ENCODE measurements around the gene FOXJ1. TPM values are rescaled to one million over a fixed set of nuclear protein-coding genes. Genes with fewer than 3 reads are reported as not detected.
A peak's percentile ranks its signal among the peaks of the same experiment; 100 is the strongest.

The FOXJ1 gene
- total RNA-seq, 8 experiments from 2014 or later = 0.41 to 83.2 (median 3.0) TPM

DNA sequence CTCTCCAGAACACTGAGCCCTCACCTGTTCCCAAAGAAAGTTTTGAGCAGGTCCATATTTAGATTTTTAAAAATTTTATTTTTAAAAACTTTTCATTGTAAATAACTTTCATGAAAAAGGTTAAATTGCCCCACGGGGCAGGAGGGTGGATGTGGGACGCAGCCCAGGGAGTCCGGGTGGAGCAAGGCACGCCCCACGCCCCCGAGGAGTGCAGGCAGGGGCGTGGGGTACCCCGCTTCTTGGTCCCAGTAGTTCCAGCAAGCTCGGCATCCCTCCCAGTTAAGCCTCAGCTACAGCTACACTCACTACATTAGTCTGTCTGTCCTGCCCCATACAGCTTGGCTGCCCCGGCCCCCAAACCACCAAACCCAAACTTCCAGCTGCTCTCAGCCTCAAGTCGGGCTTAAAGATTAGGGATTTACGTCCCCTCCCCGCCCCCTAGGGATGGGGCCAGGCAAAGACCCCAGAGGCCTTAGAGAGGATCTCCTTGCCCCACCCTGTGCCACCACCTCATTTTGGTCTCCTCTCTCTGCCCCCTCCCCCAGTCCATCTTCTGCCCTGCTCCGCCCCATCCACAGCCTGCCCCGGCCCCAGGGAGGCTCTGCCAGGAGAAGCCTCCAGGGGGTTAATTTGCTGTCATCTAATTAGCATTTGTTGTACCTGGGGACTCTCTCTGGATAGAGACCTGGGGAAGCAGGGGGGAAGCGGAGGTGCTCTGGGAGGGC is 4.6 kb downstream of the FOXJ1 start:
- 33 to 100% (median 70%) methylated on average over 1 to 9 of the region's 16 CpGs; no CpG with 5 or more reads in 2 of the 10 experiments for WGBS, 10 experiments
- Histone ChIP-seq H3K4me3 (no peak overlapping the region), H3K27ac (peak overlapping the region in 1 of 2 donors; percentile 77), H3K4me1 (replicated peaks in 1 of 2) (peaks cover 55 to 65% of the 10 kb centered on the region in 2 donors)
- in situ Hi-C loops (cut with MboI; ENCODE audit: low pct_unique_long_range_greater_than_20kb in 2 of 9, low sequenced_read_pairs in 9 of 9, unreplicated experiment in 9 of 9) = no loop called here
- ATAC-seq (replicated peaks in 6 of 8) = no peak

GRCh38 chr17:76135810-76136188 is 5.2 kb downstream of the FOXJ1 start:
- ATAC-seq (replicated peaks in 6 of 8) = no peak
- Histone ChIP-seq H3K27ac (no peak overlapping the region), H3K4me3 (no peak overlapping the region), H3K4me1 (replicated peaks in 1 of 2) (peaks cover 52 to 64% of the 10 kb centered on the region in 2 donors)
- no CpG with 5 or more reads among the region's 8 CpGs for WGBS, 10 experiments
- in situ Hi-C loops (cut with MboI; ENCODE audit: low pct_unique_long_range_greater_than_20kb in 2 of 9, low sequenced_read_pairs in 9 of 9, unreplicated experiment in 9 of 9) = no loop called here

- peaks cover 48 to 58% of the 10 kb centered on the region in 2 donors for H3K4me1 ChIP-seq (replicated peaks in 1 of 2)
- no peak overlapping the region for H3K27ac ChIP-seq
Observed at GRCh38 chr17:76134911-76135809, 5.9 kb downstream of the FOXJ1 start.

DNA sequence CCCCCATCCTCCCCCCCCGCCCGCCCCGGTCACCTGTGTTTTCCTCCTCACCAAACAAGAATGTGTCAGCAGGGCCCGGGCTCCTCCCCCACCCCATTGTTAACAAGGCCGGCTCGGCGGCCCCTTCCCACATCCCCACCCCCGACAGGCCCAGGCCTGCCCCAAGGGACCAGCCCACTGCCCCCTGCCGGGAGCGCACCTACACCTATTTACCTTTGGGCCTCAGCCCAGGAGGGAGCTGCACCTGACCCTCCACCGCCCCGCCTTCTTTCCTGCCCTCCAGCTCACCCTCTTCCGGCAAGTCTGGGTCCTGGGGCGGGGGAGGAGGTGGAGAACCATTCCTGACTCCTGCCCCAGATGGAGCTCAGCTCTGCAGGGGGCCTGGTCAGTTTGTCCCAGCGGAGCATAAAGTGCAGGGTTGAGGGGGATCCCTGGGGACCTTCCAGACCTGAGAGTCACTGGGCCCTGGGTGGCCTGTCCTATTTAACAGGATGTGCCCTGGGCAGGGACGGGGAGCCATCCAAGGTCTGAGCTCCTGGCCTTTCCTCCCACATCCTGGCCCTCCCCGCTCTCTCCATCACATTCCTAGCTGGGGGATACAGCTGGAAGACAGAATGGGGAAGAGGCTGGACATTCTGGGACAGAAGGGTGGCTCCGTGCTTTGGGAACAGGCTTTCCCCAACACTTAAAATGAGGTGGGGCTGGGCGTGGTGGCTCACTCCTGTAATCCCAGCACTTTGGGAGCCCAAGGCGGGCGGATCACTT is 8.3 kb downstream of the FOXJ1 start:
- peaks cover 29 to 40% of the 10 kb centered on the region in 2 donors for H3K4me1 ChIP-seq (replicated peaks in 1 of 2)
- H3K4me3 ChIP-seq = no peak overlapping the region
- WGBS, 10 experiments = 52 to 93% (median 80%) methylated on average over 1 to 7 of the region's 21 CpGs; no CpG with 5 or more reads in 7 of the 10 experiments
- in situ Hi-C loops (cut with MboI; ENCODE audit: low pct_unique_long_range_greater_than_20kb in 2 of 9, low sequenced_read_pairs in 9 of 9, unreplicated experiment in 9 of 9) = no loop called here
- no peak overlapping the region for H3K27ac ChIP-seq
- ATAC-seq (replicated peaks in 6 of 8) = peak in 6 of 8 experiments; percentile 3 to 36 (median 26)

More at GRCh38 chr17:76134911-76135809, 5.9 kb downstream of the FOXJ1 start:
- peak in 1 of 8 experiments; percentile 15 for ATAC-seq (replicated peaks in 6 of 8)
- H3K4me3 ChIP-seq = no peak overlapping the region
- in situ Hi-C loops (cut with MboI; ENCODE audit: low pct_unique_long_range_greater_than_20kb in 2 of 9, low sequenced_read_pairs in 9 of 9, unreplicated experiment in 9 of 9) = no loop called here
- WGBS, 10 experiments = 10 to 70% (median 35%) methylated on average over 2 to 8 of the region's 22 CpGs; no CpG with 5 or more reads in 6 of the 10 experiments

DNA sequence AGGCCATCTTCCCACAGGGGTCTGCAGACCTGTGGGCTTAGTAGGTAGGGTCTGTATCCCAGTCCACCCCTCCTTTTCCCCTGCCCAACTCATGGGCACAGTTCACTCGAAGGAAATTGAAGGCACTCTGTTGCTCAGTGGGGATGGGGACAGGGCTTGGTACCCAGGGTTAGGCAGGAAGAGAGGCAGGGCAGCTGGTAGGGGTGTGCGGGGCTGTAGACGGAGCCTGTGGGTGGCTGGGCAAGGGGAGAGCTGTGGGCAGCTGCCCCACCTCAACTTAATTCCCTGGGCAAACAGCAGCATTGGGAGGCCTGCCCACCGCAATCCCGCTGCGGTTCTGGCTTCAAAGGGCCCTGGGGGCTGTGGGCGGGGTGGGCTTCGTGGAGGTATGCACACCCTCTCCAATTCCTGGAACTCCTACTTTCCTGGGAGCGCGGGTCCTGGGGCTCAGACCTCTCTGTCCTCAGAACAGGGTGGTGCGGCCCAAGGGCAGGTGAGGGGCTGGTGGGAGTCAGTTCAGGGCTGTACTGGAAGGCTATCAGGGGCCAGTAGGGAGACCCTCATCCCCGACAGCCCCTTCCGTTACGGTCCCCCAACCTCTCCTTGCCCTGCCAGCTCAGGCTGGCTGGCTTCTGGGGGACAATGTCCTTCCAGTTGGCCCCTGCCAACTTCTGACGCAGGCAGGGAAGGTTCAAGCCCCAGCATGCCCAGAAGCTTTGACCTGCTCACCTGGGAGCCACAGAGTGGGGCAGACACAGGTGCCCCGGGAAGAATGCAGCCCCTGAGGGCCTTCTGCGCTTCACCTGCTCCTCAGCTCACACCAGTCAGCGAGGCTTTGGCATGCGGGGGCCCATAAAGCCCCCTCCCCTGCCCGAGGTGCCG is 9.1 kb downstream of the FOXJ1 start:
- no peak overlapping the region for H3K27ac ChIP-seq
- 0 to 100% methylated on average over 1 to 2 of the region's 21 CpGs; no CpG with 5 or more reads in 8 of the 10 experiments for WGBS, 10 experiments
- H3K4me1 ChIP-seq (replicated peaks in 1 of 2) = peaks cover 22 to 31% of the 10 kb centered on the region in 2 donors
- in situ Hi-C loops (cut with MboI; ENCODE audit: low pct_unique_long_range_greater_than_20kb in 2 of 9, low sequenced_read_pairs in 9 of 9, unreplicated experiment in 9 of 9) = no loop called here
- H3K4me3 ChIP-seq = no peak overlapping the region
- ATAC-seq (replicated peaks in 6 of 8) = peak in 2 of 8 experiments; percentile 4 to 40

GRCh38 chr17:76131051-76131691 is 9.9 kb downstream of the FOXJ1 start:
- H3K4me3 ChIP-seq = no peak overlapping the region

GRCh38 chr17:76130473-76130872 is 10.6 kb downstream of the FOXJ1 start:
- Histone ChIP-seq H3K4me3 (no peak overlapping the region), H3K4me1 (replicated peaks in 1 of 2) (peaks cover 17 to 21% of the 10 kb centered on the region in 2 donors), H3K27ac (no peak overlapping the region)
- no peak for ATAC-seq (replicated peaks in 6 of 8)
- in situ Hi-C loops (cut with MboI; ENCODE audit: low pct_unique_long_range_greater_than_20kb in 2 of 9, low sequenced_read_pairs in 9 of 9, unreplicated experiment in 9 of 9) = no loop called here
- 80 to 100% (median 96%) methylated on average over 1 to 2 of the region's 13 CpGs; no CpG with 5 or more reads in 6 of the 10 experiments for WGBS, 10 experiments

More at GRCh38 chr17:76131051-76131691, 9.9 kb downstream of the FOXJ1 start:
- WGBS, 10 experiments = 15 to 92% (median 81%) methylated on average over 2 to 8 of the region's 21 CpGs; no CpG with 5 or more reads in 4 of the 10 experiments
- Histone ChIP-seq H3K27ac (no peak overlapping the region), H3K4me1 (replicated peaks in 1 of 2) (peaks cover 17 to 26% of the 10 kb centered on the region in 2 donors)
- in situ Hi-C loops (cut with MboI; ENCODE audit: low pct_unique_long_range_greater_than_20kb in 2 of 9, low sequenced_read_pairs in 9 of 9, unreplicated experiment in 9 of 9) = no loop called here
- peak in 1 of 8 experiments; percentile 8 for ATAC-seq (replicated peaks in 6 of 8)

DNA sequence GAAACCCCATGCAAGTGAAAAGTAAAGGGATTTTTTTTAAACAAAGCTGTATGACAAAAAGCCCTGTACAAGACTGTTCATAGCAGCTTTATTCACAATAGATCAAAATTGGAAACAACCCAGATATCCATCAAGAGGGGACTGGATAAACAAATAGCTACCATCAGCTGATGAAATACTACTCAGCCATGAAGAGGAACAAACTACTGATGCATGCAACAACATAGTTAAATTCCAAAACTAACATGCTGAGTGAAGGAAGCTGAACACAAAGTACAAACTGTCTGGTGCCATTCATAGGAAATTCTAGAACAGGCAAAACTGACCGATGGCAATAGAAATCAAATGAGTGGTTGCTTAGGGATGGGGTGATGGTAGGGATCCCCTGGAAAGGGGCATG is 15.1 kb downstream of the FOXJ1 start:
- no peak overlapping the region for H3K27ac ChIP-seq
- peaks cover 0 to 12% of the 10 kb centered on the region in 2 donors for H3K4me1 ChIP-seq (replicated peaks in 1 of 2)
- WGBS, 10 experiments = 14 to 100% (median 91%) methylated on average over 1 of the region's 1 CpG; no CpG with 5 or more reads in 7 of the 10 experiments
- H3K4me3 ChIP-seq = no peak overlapping the region
- ATAC-seq (replicated peaks in 6 of 8) = no peak
- in situ Hi-C loops (cut with MboI; ENCODE audit: low pct_unique_long_range_greater_than_20kb in 2 of 9, low sequenced_read_pairs in 9 of 9, unreplicated experiment in 9 of 9) = loop anchor here in 1 of 9 experiments (5.0 kb wide), 1 partner anchor 151 kb away; no protein-coding TSS in a partner anchor

GRCh38 chr17:76125391-76125675 is 15.7 kb downstream of the FOXJ1 start:
- Histone ChIP-seq H3K4me3 (no peak overlapping the region), H3K27ac (no peak overlapping the region), H3K4me1 (replicated peaks in 1 of 2) (peaks cover 0 to 12% of the 10 kb centered on the region in 2 donors)
- in situ Hi-C loops (cut with MboI; ENCODE audit: low pct_unique_long_range_greater_than_20kb in 2 of 9, low sequenced_read_pairs in 9 of 9, unreplicated experiment in 9 of 9) = loop anchor here in 1 of 9 experiments (5.0 kb wide), 1 partner anchor 152 kb away; no protein-coding TSS in a partner anchor
- WGBS, 10 experiments = 20 to 100% (median 83%) methylated on average over 1 to 4 of the region's 5 CpGs; no CpG with 5 or more reads in 5 of the 10 experiments
- no peak for ATAC-seq (replicated peaks in 6 of 8)

DNA sequence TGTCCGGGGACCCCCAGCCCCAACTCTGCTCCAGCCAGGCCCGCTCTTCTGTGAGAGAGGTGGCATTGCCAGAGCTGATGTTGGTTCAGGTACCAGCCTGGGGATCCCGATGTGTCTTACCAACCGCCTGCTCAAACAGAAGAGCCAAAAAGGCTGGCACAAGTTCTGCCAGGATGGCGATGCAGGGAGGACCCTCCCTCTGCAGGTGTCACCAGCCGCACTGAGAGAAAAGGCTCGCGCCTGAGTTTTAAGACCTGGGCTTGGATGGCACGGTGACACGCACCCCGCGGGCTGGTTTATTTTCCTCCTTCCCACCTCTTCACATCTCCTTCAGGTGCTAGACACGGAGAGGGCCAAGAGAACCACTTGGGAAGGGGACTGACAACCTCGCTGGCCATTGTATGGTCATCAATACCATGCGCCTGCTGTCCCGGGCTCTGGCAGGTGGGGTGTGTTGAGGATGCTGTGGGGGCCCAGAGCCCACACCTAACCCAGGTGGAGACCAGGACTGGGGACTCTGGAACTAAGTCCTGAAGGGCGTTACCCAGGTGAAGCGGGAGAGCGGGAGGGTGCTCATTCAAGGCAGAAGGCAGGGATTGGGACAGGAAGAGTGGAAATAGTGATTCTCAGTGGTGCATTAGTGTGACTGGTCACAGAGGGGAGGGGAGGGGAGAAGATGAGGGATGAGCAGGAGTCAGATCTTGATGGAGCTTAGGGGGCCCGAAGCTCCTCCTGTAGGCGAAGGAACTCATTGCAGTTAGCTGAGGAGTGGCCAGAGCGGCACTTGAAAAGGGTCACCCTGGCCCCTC is 16.3 kb downstream of the FOXJ1 start:
- in situ Hi-C loops (cut with MboI; ENCODE audit: low pct_unique_long_range_greater_than_20kb in 2 of 9, low sequenced_read_pairs in 9 of 9, unreplicated experiment in 9 of 9) = loop anchor here in 8 of 9 experiments (5.0 to 25.0 kb wide), 2 partner anchors 153 to 163 kb away; no protein-coding TSS in a partner anchor
- peak in 1 of 8 experiments; percentile 24 for ATAC-seq (replicated peaks in 6 of 8)
- WGBS, 10 experiments = 67 to 100% (median 94%) methylated on average over 1 to 15 of the region's 22 CpGs; no CpG with 5 or more reads in 4 of the 10 experiments

More for the DNA sequence above, 16.3 kb downstream of the FOXJ1 start:
- H3K27ac ChIP-seq = no peak overlapping the region
- H3K4me3 ChIP-seq = no peak overlapping the region
- peaks cover 0 to 12% of the 10 kb centered on the region in 2 donors for H3K4me1 ChIP-seq (replicated peaks in 1 of 2)
